K562 (cell line): ENCODE measurements around the gene SAMD8. TPM values are rescaled to one million over a fixed set of nuclear protein-coding genes. Genes with fewer than 3 reads are reported as not detected.
A peak's percentile ranks its signal among the peaks of the same experiment; 100 is the strongest.

Experiments
- ATF2 ChIP-seq: sonication (generic); formaldehyde crosslinking; IDR thresholded peaks from 2 replicates; pipeline ENCODE4 v1.8.1; 2022; ENCODE audit warnings: missing genetic modification reagents
- CCAR2 ChIP-seq: fragments of 200-400 bp; formaldehyde crosslinking; IDR thresholded peaks from 2 replicates; pipeline ENCODE4 v1.6.1; 2017; ENCODE audit warnings: mild to moderate bottlenecking, low read depth, low read length
- ELK1 ChIP-seq: sonication (generic); formaldehyde crosslinking; IDR thresholded peaks from 2 replicates; pipeline ENCODE4 v1.8.1; 2022; ENCODE audit warnings: missing genetic modification reagents
- EP400 ChIP-seq: fragments of 450-650 bp; IDR thresholded peaks from 2 replicates; pipeline ENCODE4 v1.6.1; 2017; ENCODE audit warnings: antibody characterized with exemption, mild to moderate bottlenecking, moderate library complexity
- HDAC2 ChIP-seq: fragments of 450-650 bp; IDR thresholded peaks from 2 replicates; pipeline ENCODE4 v1.6.1; 2016; ENCODE audit warnings: mild to moderate bottlenecking
- HDAC8 ChIP-seq: fragments of 450-650 bp; IDR thresholded peaks from 2 replicates; pipeline ENCODE4 v1.6.1; 2016; ENCODE audit warnings: mild to moderate bottlenecking, missing genetic modification characterization, moderate library complexity, missing compliant biosample characterization
- HIVEP1 ChIP-seq: fragments of 250-450 bp; sonication (Bioruptor Pico); IDR thresholded peaks from 2 replicates; pipeline ENCODE4 v1.4.0; 2020; ENCODE audit warnings: mild to moderate bottlenecking
- HNRNPH1 ChIP-seq: fragments of 200-400 bp; formaldehyde crosslinking; optimal IDR thresholded peaks from 2 replicates; pipeline ENCODE3; 2017; ENCODE audit warnings: low read depth, mild to moderate bottlenecking, low read length, moderate library complexity
- HNRNPL ChIP-seq: fragments of 200-400 bp; formaldehyde crosslinking; IDR thresholded peaks from 2 replicates; pipeline ENCODE4 v1.6.1; 2017; ENCODE audit warnings: low read depth, mild to moderate bottlenecking, low read length
- KAT8 ChIP-seq: fragments of 450-650 bp; IDR thresholded peaks from 2 replicates; pipeline ENCODE4 v1.6.1; 2016; ENCODE audit warnings: low read depth, mild to moderate bottlenecking
- MAX ChIP-seq: sonication (generic); formaldehyde crosslinking; IDR thresholded peaks from 2 replicates; pipeline ENCODE4 v1.9.0; 2022; ENCODE audit warnings: mild to moderate bottlenecking, missing genetic modification reagents
- RBM22 ChIP-seq: fragments of 200-400 bp; formaldehyde crosslinking; IDR thresholded peaks from 2 replicates; pipeline ENCODE4 v1.6.1; 2018; ENCODE audit warnings: low read length, low read depth; ENCODE audit not compliant: poor library complexity, severe bottlenecking
- RCOR1 ChIP-seq, 2 experiments: IDR thresholded peaks; 2 replicates each; pipeline ENCODE4 v1.6.1; 2012; ENCODE audit warnings: low read depth in 2 of 2, low read length in 2 of 2, borderline replicate concordance in 1 of 2, improper control_type of control experiment in 1 of 2
- SNAPC5 ChIP-seq: fragments of 250-450 bp; sonication (Bioruptor Pico); IDR thresholded peaks from 2 replicates; pipeline ENCODE4 v1.8.0; 2021; ENCODE audit warnings: moderate library complexity, mild to moderate bottlenecking, inconsistent platforms
- SRSF9 ChIP-seq: fragments of 200-400 bp; formaldehyde crosslinking; IDR thresholded peaks from 2 replicates; pipeline ENCODE4 v1.6.1; 2017; ENCODE audit warnings: low read depth, low read length, borderline replicate concordance
- TFAP4 ChIP-seq: sonication (generic); formaldehyde crosslinking; IDR thresholded peaks from 2 replicates; pipeline ENCODE4 v1.8.0; 2022; ENCODE audit warnings: missing genetic modification reagents, mild to moderate bottlenecking, moderate library complexity, borderline replicate concordance
- TSC22D4 ChIP-seq: fragments of 450-650 bp; IDR thresholded peaks from 2 replicates; pipeline ENCODE4 v1.6.1; 2016; ENCODE audit warnings: missing genetic modification characterization, missing biosample characterization, control low read depth
- ZBTB5 ChIP-seq: fragments of 450-650 bp; IDR thresholded peaks from 2 replicates; pipeline ENCODE4 v1.6.1; 2017; ENCODE audit warnings: antibody characterized with exemption
- ZNF274 ChIP-seq: IDR thresholded peaks from 2 replicates; pipeline ENCODE4 v1.6.1; 2011; ENCODE audit warnings: low read depth, mild to moderate bottlenecking, low read length, moderate library complexity, borderline replicate concordance
- ZNF655 ChIP-seq: fragments of 250-450 bp; sonication (Bioruptor Pico); IDR thresholded peaks from 2 replicates; pipeline ENCODE4 v1.5.0; 2021
- polyA plus RNA-seq, 8 experiments: library from polyadenylated mRNA; depleted of rRNA in 4 of 8; stranded (reverse) in 5 of 8; unstranded in 3 of 8; fragments of >200 nt; fragmentation: Nextera tagmentation in 2 of 8; fragmentation: Illumina TruSeq in 1 of 8; extraction: Ambion mirVana in 2 of 8; extraction: Trizol in 1 of 8; gene quantifications; 2 replicates each; pipeline versions ENCODE4 v1.2.1 to v1.2.3, GENCODE V29; 2011 to 2014; ENCODE audit warnings: inconsistent platforms in 1 of 8, missing spikeins in 1 of 8
- total RNA-seq, 7 experiments: library from RNA; depleted of rRNA in 6 of 7; stranded (reverse); fragments of >200 nt in 6 of 7; fragmentation: Illumina TruSeq in 2 of 7; extraction: Trizol in 2 of 7; gene quantifications; 2 replicates each; pipeline versions ENCODE4 v1.2.1 to v1.2.3, GENCODE V29; 2011 to 2021; ENCODE audit warnings: low replicate concordance in 1 of 7

Gene SAMD8
- total and polyA plus RNA-seq, 9 of the 15 experiments (the other 6 are each of a cell fraction or from before 2014, with no cell fraction given) = 2.7 to 16.1 (median 6.2) TPM

GRCh38 chr10:75137533-75138438, 26.3 kb downstream of the SAMD8 start (continued):
- TF ChIP-seq ATF2 (CRISPR knock-in tag) = no peak
- no peak for TF ChIP-seq MAX (CRISPR knock-in tag)
- TF ChIP-seq RCOR1 (IDR thresholded peaks at IDR 0.05; ENCODE audit: borderline replicate concordance in 1 of 2, low read depth in 2 of 2, low read length in 2 of 2) = peak in 1 of 2 experiments; percentile 85; a peak in 1 of 4 replicates
- TF ChIP-seq KAT8 = no peak
- TF ChIP-seq HDAC8 (tag) = no peak
- TF ChIP-seq EP400 = no peak
- no peak for TF ChIP-seq SNAPC5 (CRISPR knock-in tag)
- TF ChIP-seq TFAP4 = no peak
- TF ChIP-seq HNRNPH1 = no peak
- peak; percentile 89 for TF ChIP-seq HDAC2
- no peak for TF ChIP-seq TSC22D4 (tag)
- TF ChIP-seq ELK1 (CRISPR knock-in tag) = no peak
- no peak for TF ChIP-seq SRSF9
- TF ChIP-seq HIVEP1 (CRISPR knock-in tag) = no peak
- no peak for TF ChIP-seq CCAR2
- no peak for TF ChIP-seq RBM22
- TF ChIP-seq ZNF655 (CRISPR knock-in tag) = no peak
- TF ChIP-seq ZBTB5 = no peak
- 0 out of 2 replicates have a peak, but pooled peaks have one; percentile 19 for TF ChIP-seq ZNF274
- no peak for TF ChIP-seq HNRNPL
